ENCODE results near the gene LRWD1. TPM values are rescaled to one million over a fixed set of nuclear protein-coding genes. Genes with fewer than 3 reads are reported as not detected.
A peak's percentile ranks its signal among the peaks of the same experiment; 100 is the strongest.
"Not testable (repeated sequence)": the region's sequence is repeated elsewhere in the genome, so short reads cannot be mapped to it uniquely, and the experiment has no call there.

LRWD1 gene
- total RNA-seq, 1 donor = 18.6 TPM

DNA sequence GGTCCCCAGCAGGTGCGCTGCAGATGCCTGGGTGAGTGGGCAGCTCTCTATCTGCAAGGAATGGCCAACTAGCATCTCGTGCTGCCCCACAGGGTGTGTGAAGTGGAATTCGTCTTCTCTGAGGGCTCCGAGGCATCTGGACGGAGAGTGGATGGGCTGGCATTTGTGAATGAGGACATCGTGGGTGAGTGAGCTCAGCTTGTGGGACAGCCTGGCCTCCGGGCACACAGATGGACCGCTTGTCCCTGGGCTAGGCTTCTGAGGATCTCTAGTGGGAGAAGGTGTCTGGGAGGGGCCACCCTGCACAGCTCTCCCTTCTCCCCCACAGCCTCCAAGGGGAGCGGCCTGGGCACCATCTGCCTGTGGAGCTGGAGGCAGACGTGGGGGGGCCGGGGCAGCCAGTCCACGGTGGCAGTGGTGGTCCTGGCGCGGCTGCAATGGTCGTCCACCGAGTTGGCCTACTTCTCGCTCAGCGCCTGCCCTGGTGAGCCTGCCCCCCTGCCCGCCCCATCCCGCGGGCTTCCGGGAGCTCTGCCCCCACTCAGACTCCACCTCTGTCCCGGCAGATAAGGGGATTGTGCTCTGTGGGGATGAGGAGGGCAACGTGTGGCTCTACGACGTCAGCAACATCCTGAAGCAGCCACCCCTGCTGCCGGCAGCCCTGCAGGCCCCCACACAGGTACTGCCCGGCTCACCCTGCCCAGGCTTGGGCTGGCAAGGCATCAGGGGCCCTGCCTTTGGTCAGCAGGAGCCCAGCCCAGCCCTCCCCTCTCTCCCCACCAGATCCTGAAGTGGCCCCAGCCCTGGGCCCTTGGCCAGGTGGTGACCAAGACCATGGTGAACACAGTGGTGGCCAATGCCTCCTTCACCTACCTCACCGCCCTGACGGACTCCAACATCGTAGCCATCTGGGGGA lies 7.6 kb downstream of the LRWD1 start:
- TF ChIP-seq, protein P1, sequence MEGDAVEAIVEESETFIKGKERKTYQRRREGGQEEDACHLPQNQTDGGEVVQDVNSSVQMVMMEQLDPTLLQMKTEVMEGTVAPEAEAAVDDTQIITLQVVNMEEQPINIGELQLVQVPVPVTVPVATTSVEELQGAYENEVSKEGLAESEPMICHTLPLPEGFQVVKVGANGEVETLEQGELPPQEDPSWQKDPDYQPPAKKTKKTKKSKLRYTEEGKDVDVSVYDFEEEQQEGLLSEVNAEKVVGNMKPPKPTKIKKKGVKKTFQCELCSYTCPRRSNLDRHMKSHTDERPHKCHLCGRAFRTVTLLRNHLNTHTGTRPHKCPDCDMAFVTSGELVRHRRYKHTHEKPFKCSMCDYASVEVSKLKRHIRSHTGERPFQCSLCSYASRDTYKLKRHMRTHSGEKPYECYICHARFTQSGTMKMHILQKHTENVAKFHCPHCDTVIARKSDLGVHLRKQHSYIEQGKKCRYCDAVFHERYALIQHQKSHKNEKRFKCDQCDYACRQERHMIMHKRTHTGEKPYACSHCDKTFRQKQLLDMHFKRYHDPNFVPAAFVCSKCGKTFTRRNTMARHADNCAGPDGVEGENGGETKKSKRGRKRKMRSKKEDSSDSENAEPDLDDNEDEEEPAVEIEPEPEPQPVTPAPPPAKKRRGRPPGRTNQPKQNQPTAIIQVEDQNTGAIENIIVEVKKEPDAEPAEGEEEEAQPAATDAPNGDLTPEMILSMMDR (IDR thresholded peaks at IDR 0.05; ENCODE audit: insufficient read depth, low read length) = no peak
- no peak overlapping the region for H3K4me3 ChIP-seq (ENCODE audit: low read depth, low read length)
- no peak for DNase-seq (ENCODE audit: low read depth)

DNA sequence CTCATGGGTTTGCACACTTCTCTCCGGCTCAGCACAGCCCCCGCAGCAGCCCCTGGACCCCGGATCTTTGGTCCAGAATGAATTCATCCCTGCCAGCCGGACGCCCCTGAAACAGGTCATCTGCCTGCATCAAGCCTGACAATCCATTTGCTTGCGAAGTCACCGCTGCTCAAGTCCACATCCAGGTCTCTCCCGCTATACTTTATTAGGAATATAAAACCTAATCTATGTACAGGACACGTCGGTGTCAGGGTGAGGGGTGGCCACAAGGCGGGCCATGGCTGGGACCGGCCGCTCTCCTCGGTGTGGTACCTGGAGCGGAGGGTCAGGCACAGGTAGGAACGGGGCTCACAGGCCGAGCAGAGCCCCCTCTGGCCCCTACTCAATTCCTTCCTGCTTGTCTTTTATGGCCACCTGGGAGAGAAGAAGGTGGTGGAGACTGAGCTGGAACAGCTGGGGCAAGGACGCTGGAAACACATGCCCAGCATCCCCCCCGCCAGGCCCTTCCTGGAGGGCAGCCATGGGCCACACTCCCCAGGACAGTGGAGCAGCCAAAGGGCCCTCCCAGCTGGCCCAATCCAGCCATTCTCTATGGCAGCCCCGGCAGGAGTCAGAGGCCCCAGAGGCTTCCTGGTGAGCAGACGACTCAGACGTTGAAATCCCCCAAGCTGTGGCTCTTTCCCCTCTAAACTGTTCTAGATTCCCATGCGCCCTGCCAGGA lies 8.6 kb downstream of the LRWD1 start:
- H3K4me3 ChIP-seq (ENCODE audit: low read depth, low read length) = no peak overlapping the region
- TF ChIP-seq, protein P1 (IDR thresholded peaks at IDR 0.05; ENCODE audit: insufficient read depth, low read length) = no peak
- no peak for DNase-seq (ENCODE audit: low read depth)

DNA sequence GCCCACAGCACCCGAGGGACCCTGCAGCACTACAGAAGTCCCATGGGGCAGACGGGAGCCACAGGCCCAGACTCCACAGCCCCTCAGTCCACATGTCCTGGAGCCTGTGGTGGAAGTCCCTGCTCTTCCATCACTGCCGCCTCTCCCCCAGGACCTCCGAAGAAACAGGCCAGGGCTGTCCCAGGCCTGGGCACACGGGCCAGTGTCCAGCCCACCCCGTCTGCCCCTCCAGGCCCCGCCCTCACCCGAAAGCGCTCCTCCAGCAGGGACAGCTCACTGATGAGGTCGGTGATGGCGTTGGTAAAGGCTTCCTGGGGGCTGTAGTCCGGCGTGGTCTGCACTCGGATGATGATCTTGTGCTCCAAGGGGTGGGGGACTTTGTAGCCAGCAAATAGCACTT lies 9.3 kb downstream of the LRWD1 start:
- DNase-seq (ENCODE audit: low read depth); H3K4me3 ChIP-seq (ENCODE audit: low read depth, low read length): not testable (repeated sequence)

DNA sequence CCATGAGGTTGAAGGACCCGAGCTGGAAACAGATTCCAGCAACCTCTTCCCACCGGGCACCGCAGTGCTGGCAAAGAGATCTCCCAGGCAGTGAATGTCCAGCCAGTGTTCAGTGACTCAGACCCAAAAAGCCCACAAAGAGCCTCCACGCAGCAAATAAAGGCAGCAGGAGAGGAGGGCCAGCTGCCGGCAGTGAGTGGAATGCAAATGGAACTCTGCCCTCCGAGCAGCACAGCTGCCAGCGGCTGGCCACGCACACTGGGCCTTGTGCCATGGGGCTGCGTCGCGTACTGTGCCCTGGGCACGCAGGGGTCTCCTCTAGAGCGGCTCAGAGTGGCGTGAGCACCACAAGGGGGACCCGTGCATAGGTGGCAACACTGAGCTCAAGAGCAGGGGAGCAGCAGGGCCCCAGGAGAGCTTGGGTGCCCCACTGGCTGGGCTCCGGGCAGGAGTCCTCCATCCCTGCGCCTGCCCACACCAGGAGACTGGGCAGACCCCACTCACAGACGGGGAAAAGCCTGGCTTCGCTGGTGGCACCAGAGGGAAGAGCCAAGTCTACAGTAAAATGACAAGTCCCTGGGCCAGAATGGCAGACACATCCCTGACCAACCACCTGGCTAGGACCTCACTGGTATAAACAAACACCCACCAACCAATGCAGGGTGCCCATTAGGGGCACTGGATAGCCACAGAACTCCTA lies 10.1 kb downstream of the LRWD1 start:
- not testable (repeated sequence) for DNase-seq (ENCODE audit: low read depth)

DNA sequence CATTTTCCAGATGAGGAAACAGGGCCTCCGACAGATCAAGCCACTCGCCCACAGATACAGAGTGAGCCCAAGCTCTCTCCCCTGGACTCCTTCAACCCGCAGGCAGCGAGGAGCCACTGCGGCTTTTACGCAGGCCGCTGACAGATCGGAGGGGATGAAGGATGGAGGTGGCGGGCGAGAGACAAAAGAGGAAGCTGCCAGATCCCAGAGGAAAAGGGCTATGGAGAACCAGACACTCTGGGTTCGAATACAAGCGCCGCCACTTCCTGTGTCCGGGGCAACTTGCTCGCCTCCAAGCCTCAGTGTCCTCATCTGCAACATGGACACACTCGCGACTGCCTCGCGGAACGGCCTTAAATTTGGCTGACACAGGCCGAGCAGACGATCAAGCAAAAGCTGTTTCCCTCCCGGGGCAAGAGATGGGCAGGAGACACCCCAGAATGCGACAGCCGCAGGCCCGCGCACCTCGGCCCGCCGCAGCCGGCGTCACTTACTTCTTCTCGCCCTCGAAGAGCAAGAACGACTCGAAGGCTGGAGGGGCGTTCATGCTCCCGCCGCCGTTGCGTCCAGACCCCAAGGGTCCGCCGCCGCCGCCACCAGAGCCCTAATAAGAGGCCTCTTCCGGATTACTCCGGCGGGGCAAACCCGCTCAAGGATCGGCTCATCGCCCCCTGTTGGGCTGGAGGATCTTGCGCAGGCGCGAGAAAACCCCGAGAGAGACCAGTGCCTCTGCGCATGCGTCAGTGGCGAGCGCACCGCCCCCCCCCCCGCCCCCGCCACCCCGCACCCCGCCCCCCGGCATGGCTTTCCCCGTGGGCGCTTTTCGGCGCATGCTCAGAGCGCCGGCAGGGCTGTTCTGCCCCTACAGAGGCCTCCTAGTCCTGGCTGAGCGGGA lies 13.8 kb downstream of the LRWD1 start, which contains the start of gene POLR2J:
TSS of gene POLR2J (minus strand) at position 609 of the 895 bp plus-strand sequence. CDS start at position 547, 62 bp downstream.
- peak; percentile 85 for DNase-seq (ENCODE audit: low read depth)
- TF ChIP-seq, protein P1 (IDR thresholded peaks at IDR 0.05; ENCODE audit: insufficient read depth, low read length) = peak; percentile 49
- H3K4me3 ChIP-seq (ENCODE audit: low read depth, low read length) = peak within 1 kb of the TSS; percentile 50

More for the DNA sequence above, 10.1 kb downstream of the LRWD1 start:
- H3K4me3 ChIP-seq (ENCODE audit: low read depth, low read length) = not testable (repeated sequence)

DNA sequence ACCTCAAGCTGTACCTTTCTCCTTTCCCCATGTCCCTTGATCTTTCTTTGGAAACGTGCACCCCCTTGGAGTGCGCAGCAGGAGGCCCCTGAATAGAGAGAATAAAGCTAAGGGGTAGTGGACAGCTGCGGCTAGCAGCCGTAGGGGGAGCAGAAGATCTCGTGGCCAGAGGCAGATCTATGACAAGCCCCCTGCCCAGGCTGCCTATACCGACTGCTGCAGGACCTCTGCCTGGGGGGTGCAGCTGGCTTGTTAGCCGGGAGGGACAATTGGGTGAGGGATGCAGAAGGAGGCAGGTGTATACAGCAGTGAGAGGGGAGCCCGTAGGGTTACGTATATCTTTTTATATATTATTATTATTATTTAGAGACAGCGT lies 14.4 kb downstream of the LRWD1 start:
- DNase-seq (ENCODE audit: low read depth); H3K4me3 ChIP-seq (ENCODE audit: low read depth, low read length): not testable (repeated sequence)

DNA sequence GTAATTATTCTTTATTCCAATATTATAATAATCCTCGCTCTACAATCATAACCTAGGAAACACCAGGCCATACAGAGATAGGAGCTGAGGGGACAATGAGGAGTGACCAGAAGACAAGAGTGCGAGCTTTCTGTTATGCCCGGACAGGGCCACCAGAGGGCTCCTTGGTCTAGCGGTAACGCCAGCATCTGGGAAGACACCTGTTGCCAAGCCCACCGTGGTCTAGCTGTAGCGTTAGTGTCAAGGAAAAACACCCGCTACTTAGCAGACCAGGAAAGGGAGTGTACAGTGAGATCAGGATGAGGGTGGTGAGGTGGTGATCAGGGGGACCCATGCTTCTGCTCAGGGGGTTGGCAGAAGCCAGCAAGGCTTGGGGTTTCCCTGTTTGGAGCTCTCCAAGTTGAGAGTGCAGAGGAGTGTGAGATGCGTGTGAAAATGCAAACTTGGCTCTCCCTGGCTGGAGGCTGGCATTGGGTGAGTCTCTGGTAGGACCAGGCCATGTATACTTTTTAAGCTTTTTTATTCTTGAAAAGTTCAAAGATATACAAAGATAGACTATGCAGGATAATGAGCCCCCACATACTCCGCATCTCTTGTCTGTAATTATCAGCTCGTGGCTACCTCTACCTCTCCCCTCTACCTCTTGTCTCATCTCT lies 15.3 kb downstream of the LRWD1 start:
- not testable (repeated sequence) for DNase-seq (ENCODE audit: low read depth); H3K4me3 ChIP-seq (ENCODE audit: low read depth, low read length)

DNA sequence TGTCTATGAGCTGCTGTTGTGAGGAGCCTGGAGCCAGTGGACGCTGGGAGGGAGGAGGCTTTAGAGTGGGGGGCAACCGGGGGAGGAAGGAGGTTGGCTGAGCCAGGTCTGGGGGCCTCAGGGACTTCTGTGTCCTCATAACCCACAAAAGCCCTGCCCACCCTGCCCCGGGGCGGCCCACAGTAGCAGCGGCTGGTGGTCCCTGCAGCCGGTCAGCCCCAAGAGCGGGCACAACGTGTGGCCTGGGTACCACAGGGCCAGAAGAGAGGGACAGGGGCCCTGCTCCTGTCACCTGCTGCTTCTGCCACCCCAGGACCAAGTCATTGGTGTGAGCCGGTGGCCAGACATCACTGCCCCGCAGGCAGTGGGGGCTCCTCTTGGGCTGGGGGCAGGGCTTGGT lies 17.2 kb downstream of the LRWD1 start:
- DNase-seq (ENCODE audit: low read depth); H3K4me3 ChIP-seq (ENCODE audit: low read depth, low read length): not testable (repeated sequence)

More for the DNA sequence above, 15.3 kb downstream of the LRWD1 start:
- TF ChIP-seq, protein P1 (IDR thresholded peaks at IDR 0.05; ENCODE audit: insufficient read depth, low read length) = peak; percentile 33

DNA sequence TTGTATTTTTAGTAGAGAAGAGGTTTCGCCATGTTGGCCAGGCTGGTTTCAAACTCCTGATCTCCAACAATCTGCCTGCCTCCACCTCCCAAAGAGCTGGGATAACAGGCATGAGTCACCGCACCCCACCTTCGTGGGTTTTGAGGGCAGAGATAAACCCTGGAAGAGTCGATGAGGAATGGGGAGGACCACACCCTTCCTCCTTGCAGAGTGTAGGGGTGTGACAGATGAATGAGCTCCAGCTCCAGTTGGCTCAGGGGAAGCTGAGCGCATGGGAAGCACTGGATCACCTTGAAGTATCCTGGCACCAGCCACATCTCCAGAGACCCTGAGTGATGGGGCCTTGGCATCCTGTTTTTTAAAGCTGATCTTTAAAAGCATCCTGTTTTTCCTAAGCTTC lies 19.5 kb downstream of the LRWD1 start:
- H3K4me3 ChIP-seq (ENCODE audit: low read depth, low read length); DNase-seq (ENCODE audit: low read depth): not testable (repeated sequence)

DNA sequence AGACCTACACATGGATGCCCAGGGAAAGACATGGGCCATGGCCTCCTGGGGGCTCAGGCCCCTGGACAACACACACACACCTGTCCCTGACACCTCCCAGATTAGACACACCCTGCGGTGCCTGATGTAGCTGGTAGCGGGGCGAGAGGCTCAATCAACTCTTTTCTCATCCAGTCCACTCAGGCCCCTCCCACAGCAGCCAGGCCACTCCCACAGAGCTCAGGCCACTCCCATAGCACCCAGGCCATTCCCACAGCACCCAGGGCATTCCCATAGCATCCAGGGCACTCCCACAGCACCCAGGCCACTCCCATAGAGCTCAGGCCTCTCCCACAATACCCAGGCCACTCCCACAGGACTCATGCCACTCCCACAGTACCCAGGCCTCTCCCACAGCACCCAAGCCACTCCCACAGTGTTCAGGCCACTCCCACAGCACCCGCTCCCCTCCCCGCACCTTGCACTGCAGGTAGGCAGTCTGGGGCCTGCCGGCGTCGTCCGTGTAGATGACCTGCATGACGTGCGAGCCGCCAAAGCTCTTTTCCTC lies 25.8 kb downstream of the LRWD1 start:
- not testable (repeated sequence) for DNase-seq (ENCODE audit: low read depth); H3K4me3 ChIP-seq (ENCODE audit: low read depth, low read length)

DNA sequence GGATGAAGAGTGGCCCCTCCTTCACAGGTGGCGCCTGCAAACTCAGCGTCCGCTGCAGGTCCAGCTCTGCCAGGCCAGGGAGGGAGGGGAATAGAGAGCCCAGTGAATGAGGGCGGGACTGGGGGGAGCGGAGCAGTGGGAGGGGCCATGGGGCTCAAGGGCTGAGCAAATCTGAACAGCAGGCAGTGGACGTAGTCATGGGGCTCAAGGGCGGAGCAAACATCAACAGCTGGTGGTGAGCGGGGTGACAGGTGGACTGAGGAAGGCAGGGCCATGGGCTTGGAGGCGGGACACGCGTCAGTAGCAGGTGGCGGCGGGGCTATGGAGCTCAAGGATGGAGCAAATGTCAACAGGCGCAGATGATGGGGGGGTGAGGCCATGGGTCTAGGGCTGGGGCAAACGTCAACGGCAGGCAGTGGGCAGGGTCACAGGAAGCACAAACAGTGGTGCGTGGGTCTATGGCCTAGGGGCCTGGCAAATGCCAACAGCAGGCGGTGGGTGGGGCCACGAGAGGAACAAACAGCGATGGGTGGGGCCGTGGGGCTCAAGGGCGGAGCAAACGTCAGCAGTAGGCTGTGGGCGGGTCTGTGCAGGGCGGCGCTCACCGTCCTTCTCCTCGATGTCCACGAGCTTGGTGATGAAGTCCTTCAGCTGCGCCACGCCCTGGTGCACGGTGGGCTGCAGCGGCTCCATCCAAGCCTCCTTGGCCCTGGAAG lies 28.6 kb downstream of the LRWD1 start:
- not testable (repeated sequence) for DNase-seq (ENCODE audit: low read depth); H3K4me3 ChIP-seq (ENCODE audit: low read depth, low read length)
